NT2/D1 (cell line): ENCODE data around the gene PEX5L.
"Not testable (repeated sequence)": the region's sequence is repeated elsewhere in the genome, so short reads cannot be mapped to it uniquely, and the experiment has no call there.

Source experiments
- DNase-seq: peaks from one replicate; pipeline ENCODE4 v3.0.0-alpha.2; 2011; ENCODE audit warnings: low read depth, low spot score
- H3K27me3 ChIP-seq: 2 replicates; pipeline ENCODE4 v1.6.0; 2011; ENCODE audit warnings: mild to moderate bottlenecking; ENCODE audit not compliant: insufficient read length, insufficient read depth
- H3K36me3 ChIP-seq: 2 replicates; pipeline ENCODE4 v1.6.1; 2011; ENCODE audit warnings: mild to moderate bottlenecking, low read length, mixed read lengths; ENCODE audit not compliant: insufficient read depth, insufficient read length
- H3K4me1 ChIP-seq: 2 replicates; pipeline ENCODE4 v1.5.1; 2011; ENCODE audit not compliant: insufficient read depth, insufficient read length
- H3K4me3 ChIP-seq: 2 replicates; pipeline ENCODE4 v1.5.1; 2011; ENCODE audit warnings: low read depth; ENCODE audit not compliant: insufficient read length
- H3K9ac ChIP-seq: 2 replicates; pipeline ENCODE4 v1.6.0; 2011; ENCODE audit warnings: low read depth; ENCODE audit not compliant: insufficient read length
- H3K9me3 ChIP-seq: 2 replicates; pipeline ENCODE4 v1.5.1; 2011; ENCODE audit warnings: mild to moderate bottlenecking, low read length; ENCODE audit not compliant: insufficient read depth
- SUZ12 ChIP-seq: IDR thresholded peaks from 2 replicates; pipeline ENCODE4 v1.6.1; 2011; ENCODE audit not compliant: insufficient read length, insufficient read depth; ENCODE audit errors: extremely low read depth
- YY1 ChIP-seq: IDR thresholded peaks from 2 replicates; pipeline ENCODE4 v1.6.1; 2011; ENCODE audit not compliant: insufficient read length, insufficient read depth
- ZNF274 ChIP-seq: IDR thresholded peaks from 2 replicates; pipeline ENCODE4 v1.6.1; 2011; ENCODE audit warnings: mild to moderate bottlenecking, low read depth, low read length

PEX5L gene

GRCh38 chr3:179806177-179806576 is 230.6 kb downstream of the PEX5L start:
- DNase-seq: no peak
- no peaks in the 10 kb centered on the region for H3K4me1 ChIP-seq
- TF ChIP-seq SUZ12 (no peak), YY1 (no peak), ZNF274 (no peak)
- H3K27me3 ChIP-seq: no peaks in the 10 kb centered on the region
- no peaks in the 10 kb centered on the region for H3K36me3 ChIP-seq
- no peaks in the 10 kb centered on the region; the same call in 1 of the 2 replicates for H3K9me3 ChIP-seq
- H3K9ac ChIP-seq: no peak overlapping the region
- no peak overlapping the region for H3K4me3 ChIP-seq

- Histone ChIP-seq H3K9me3 (no peaks in the 10 kb centered on the region), H3K9ac (no peak overlapping the region), H3K36me3 (no peaks in the 10 kb centered on the region), H3K4me3 (no peak overlapping the region), H3K27me3 (no peaks in the 10 kb centered on the region), H3K4me1 (no peaks in the 10 kb centered on the region)
- TF ChIP-seq YY1 (no peak), ZNF274 (no peak), SUZ12 (no peak)
- DNase-seq: no peak
Observed at GRCh38 chr3:179801856-179802255, 234.9 kb downstream of the PEX5L start.

GRCh38 chr3:179801263-179801662 is 235.5 kb downstream of the PEX5L start:
- H3K4me3 ChIP-seq: no peak overlapping the region
- H3K27me3 ChIP-seq: no peaks in the 10 kb centered on the region
- no peak overlapping the region for H3K9ac ChIP-seq
- DNase-seq: no peak
- no peaks in the 10 kb centered on the region for H3K36me3 ChIP-seq
- TF ChIP-seq YY1 (no peak), ZNF274 (no peak), SUZ12 (no peak)
- H3K4me1 ChIP-seq: no peaks in the 10 kb centered on the region
- H3K9me3 ChIP-seq: no peaks in the 10 kb centered on the region

GRCh38 chr3:179797192-179797591 is 239.5 kb downstream of the PEX5L start:
- no peak for TF ChIP-seq SUZ12
- no peak for TF ChIP-seq YY1
- no peak for TF ChIP-seq ZNF274
- H3K9me3 ChIP-seq: no peaks in the 10 kb centered on the region
- H3K4me3 ChIP-seq: no peak overlapping the region
- H3K27me3 ChIP-seq: no peaks in the 10 kb centered on the region
- no peaks in the 10 kb centered on the region for H3K36me3 ChIP-seq
- no peaks in the 10 kb centered on the region for H3K4me1 ChIP-seq
- no peak overlapping the region for H3K9ac ChIP-seq
- DNase-seq: no peak

GRCh38 chr3:179796421-179796820 is 240.3 kb downstream of the PEX5L start:
- no peak for DNase-seq
- H3K4me3 ChIP-seq: no peak overlapping the region
- no peaks in the 10 kb centered on the region for H3K4me1 ChIP-seq
- H3K36me3 ChIP-seq: no peaks in the 10 kb centered on the region
- H3K9ac ChIP-seq: no peak overlapping the region
- TF ChIP-seq SUZ12 (no peak), ZNF274 (no peak), YY1 (no peak)
- no peaks in the 10 kb centered on the region for H3K9me3 ChIP-seq
- no peaks in the 10 kb centered on the region for H3K27me3 ChIP-seq

- H3K36me3 ChIP-seq: no peaks in the 10 kb centered on the region
- DNase-seq: no peak
- H3K27me3 ChIP-seq: no peaks in the 10 kb centered on the region
- H3K4me1 ChIP-seq: no peaks in the 10 kb centered on the region
- TF ChIP-seq YY1 (no peak), ZNF274 (no peak), SUZ12 (no peak)
- H3K9me3 ChIP-seq: no peaks in the 10 kb centered on the region
- H3K9ac ChIP-seq: no peak overlapping the region
- no peak overlapping the region for H3K4me3 ChIP-seq
Observed at GRCh38 chr3:179794355-179794754, 242.4 kb downstream of the PEX5L start.

GRCh38 chr3:179791793-179792192 is 244.9 kb downstream of the PEX5L start:
- DNase-seq: no peak
- no peak for TF ChIP-seq SUZ12
- H3K36me3 ChIP-seq: no peaks in the 10 kb centered on the region
- no peak overlapping the region for H3K9ac ChIP-seq
- H3K27me3 ChIP-seq: no peaks in the 10 kb centered on the region
- no peak overlapping the region for H3K4me3 ChIP-seq
- no peaks in the 10 kb centered on the region; the same call in 1 of the 2 replicates for H3K9me3 ChIP-seq
- no peaks in the 10 kb centered on the region for H3K4me1 ChIP-seq

- no peaks in the 10 kb centered on the region; the same call in 1 of the 2 replicates for H3K9me3 ChIP-seq
- H3K36me3 ChIP-seq: peaks cover 7% of the 10 kb centered on the region
- no peak overlapping the region for H3K4me3 ChIP-seq
- no peaks in the 10 kb centered on the region for H3K4me1 ChIP-seq
- DNase-seq: no peak
- TF ChIP-seq YY1 (no peak), SUZ12 (no peak), ZNF274 (no peak)
- H3K9ac ChIP-seq: no peak overlapping the region
- no peaks in the 10 kb centered on the region for H3K27me3 ChIP-seq
Observed at GRCh38 chr3:179788996-179789395, 247.7 kb downstream of the PEX5L start.

- H3K27me3 ChIP-seq, H3K9ac ChIP-seq: not testable (repeated sequence)
- peaks cover 37% of the 10 kb centered on the region for H3K36me3 ChIP-seq
Observed at GRCh38 chr3:179782841-179783240, 253.9 kb downstream of the PEX5L start.

More at GRCh38 chr3:179782841-179783240, 253.9 kb downstream of the PEX5L start:
- H3K9me3 ChIP-seq, H3K4me1 ChIP-seq, DNase-seq, H3K4me3 ChIP-seq: not testable (repeated sequence)
